Peyer's patch (tissue), 4 donors: ENCODE data around the gene CCDC187.

Experiments used
- POLR2A ChIP-seq, 2 donors: fragments of 450-650 bp; IDR thresholded peaks; one replicate each; pipeline ENCODE4 v1.5.1; 2017; ENCODE audit warnings: antibody characterized with exemption in 2 of 2, mild to moderate bottlenecking in 2 of 2, moderate library complexity in 2 of 2
- TF ChIP-seq, protein P1 (sequence below), 6 experiments: fragments of 450-650 bp in 4 of 6; fragments of 200-600 bp in 2 of 6; sonication (generic) in 1 of 6; IDR thresholded peaks; one replicate each; pipeline ENCODE4 v1.5.1; 2017 to 2019; ENCODE audit warnings: antibody characterized with exemption in 6 of 6, mild to moderate bottlenecking in 3 of 6, moderate library complexity in 1 of 6

DNA sequence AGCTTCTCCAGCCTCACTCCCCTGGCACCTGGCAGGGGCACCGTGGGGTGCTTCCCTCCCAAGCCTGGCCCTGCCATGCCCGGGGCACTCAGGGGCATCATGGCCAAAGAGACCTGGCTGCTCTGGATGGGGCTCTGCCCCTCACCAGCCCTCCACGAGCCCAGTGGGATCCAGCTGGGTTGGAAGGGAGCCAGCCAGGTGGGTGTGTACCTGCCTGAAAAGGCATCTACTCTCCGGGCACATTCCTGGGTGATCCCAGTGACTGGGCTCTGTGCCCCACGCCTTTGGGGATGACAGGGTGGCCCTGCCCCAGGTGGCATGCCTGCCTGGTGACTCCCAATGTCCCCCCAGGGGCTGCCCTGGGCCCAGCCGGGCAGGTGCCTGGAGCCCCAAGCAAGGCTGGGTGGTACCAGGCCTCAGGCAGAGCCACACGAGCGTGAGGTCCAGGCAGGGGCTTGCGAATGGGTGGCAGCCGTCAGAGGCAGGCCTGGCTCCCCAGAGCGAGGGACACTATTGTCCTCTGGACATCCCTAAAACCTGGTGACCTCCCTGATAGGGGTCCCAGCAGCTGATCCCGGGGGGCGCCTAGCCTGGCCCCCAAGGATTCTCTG lies 24.2 kb upstream of the CCDC187 start:
- no peak for TF ChIP-seq POLR2A (IDR thresholded peaks at IDR 0.05)
- TF ChIP-seq, protein P1, sequence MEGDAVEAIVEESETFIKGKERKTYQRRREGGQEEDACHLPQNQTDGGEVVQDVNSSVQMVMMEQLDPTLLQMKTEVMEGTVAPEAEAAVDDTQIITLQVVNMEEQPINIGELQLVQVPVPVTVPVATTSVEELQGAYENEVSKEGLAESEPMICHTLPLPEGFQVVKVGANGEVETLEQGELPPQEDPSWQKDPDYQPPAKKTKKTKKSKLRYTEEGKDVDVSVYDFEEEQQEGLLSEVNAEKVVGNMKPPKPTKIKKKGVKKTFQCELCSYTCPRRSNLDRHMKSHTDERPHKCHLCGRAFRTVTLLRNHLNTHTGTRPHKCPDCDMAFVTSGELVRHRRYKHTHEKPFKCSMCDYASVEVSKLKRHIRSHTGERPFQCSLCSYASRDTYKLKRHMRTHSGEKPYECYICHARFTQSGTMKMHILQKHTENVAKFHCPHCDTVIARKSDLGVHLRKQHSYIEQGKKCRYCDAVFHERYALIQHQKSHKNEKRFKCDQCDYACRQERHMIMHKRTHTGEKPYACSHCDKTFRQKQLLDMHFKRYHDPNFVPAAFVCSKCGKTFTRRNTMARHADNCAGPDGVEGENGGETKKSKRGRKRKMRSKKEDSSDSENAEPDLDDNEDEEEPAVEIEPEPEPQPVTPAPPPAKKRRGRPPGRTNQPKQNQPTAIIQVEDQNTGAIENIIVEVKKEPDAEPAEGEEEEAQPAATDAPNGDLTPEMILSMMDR (IDR thresholded peaks at IDR 0.05) = no peak
